HepG2 (cell line): ENCODE measurements around the gene SCAI. TPM values are rescaled to one million over a fixed set of nuclear protein-coding genes. Genes with fewer than 3 reads are reported as not detected.

Source experiments
- AHR ChIP-seq: IDR thresholded peaks from 2 replicates; pipeline ENCODE4 v1.6.1; 2018; ENCODE audit warnings: missing genetic modification reagents, missing compliant biosample characterization
- ARID5B ChIP-seq: IDR thresholded peaks from 2 replicates; pipeline ENCODE4 v1.4.0; 2020; ENCODE audit warnings: mild to moderate bottlenecking, missing genetic modification reagents
- CHD4 ChIP-seq: fragments of 200-600 bp; sonication (generic); IDR thresholded peaks from 2 replicates; pipeline ENCODE4 v1.7.0; 2017; ENCODE audit warnings: mild to moderate bottlenecking, low read length, borderline replicate concordance
- EP300 ChIP-seq, 3 experiments: sonication (generic) in 1 of 3; formaldehyde crosslinking in 1 of 3; IDR thresholded peaks; 2 replicates each; pipeline versions ENCODE4 v1.5.1 to v1.6.1; 2011 to 2020; ENCODE audit warnings: low read depth in 2 of 3, low read length in 2 of 3, borderline replicate concordance in 1 of 3, improper control_type of control experiment in 1 of 3, mild to moderate bottlenecking in 1 of 3, missing genetic modification reagents in 1 of 3, moderate library complexity in 1 of 3
- FLYWCH1 ChIP-seq: sonication (generic); formaldehyde crosslinking; IDR thresholded peaks from 2 replicates; pipeline ENCODE4 v1.8.1; 2023; ENCODE audit warnings: mild to moderate bottlenecking, missing genetic modification reagents
- HDAC2 ChIP-seq: sonication (generic); formaldehyde crosslinking; IDR thresholded peaks from 2 replicates; pipeline ENCODE4 v1.4.0; 2020; ENCODE audit warnings: missing genetic modification reagents
- IRF2 ChIP-seq: IDR thresholded peaks from 2 replicates; pipeline ENCODE4 v1.6.1; 2018; ENCODE audit warnings: missing genetic modification reagents, missing compliant biosample characterization
- KLF16 ChIP-seq, 2 experiments: sonication (generic) in 1 of 2; formaldehyde crosslinking in 1 of 2; IDR thresholded peaks; 2 replicates each; pipeline versions ENCODE4 v1.6.1 to v1.8.0; 2016 to 2023; ENCODE audit warnings: missing genetic modification reagents in 2 of 2, missing compliant biosample characterization in 1 of 2
- MIER3 ChIP-seq: IDR thresholded peaks from 2 replicates; pipeline ENCODE4 v1.6.1; 2016; ENCODE audit warnings: missing compliant biosample characterization, borderline replicate concordance
- NCOR1 ChIP-seq: fragments of 200-600 bp; sonication (generic); IDR thresholded peaks from 2 replicates; pipeline ENCODE4 v1.7.0; 2017; ENCODE audit warnings: antibody characterized with exemption, low read length, borderline replicate concordance
- PBX2 ChIP-seq: IDR thresholded peaks from 2 replicates; pipeline ENCODE4 v1.6.1; 2016; ENCODE audit warnings: control low read depth
- SALL1 ChIP-seq: sonication (generic); formaldehyde crosslinking; IDR thresholded peaks from 2 replicates; pipeline ENCODE4 v1.8.0; 2022; ENCODE audit warnings: mild to moderate bottlenecking, missing genetic modification reagents
- SAP130 ChIP-seq: IDR thresholded peaks from 2 replicates; pipeline ENCODE4 v1.6.1; 2016; ENCODE audit warnings: low read depth
- SNAI1 ChIP-seq: sonication (generic); formaldehyde crosslinking; IDR thresholded peaks from 2 replicates; pipeline ENCODE4 v1.5.0; 2020; ENCODE audit warnings: mild to moderate bottlenecking, missing genetic modification reagents, borderline replicate concordance
- SOX13 ChIP-seq, 3 experiments: fragments of 450-650 bp in 1 of 3; sonication (generic) in 1 of 3; formaldehyde crosslinking in 1 of 3; IDR thresholded peaks in 2 of 3; conservative IDR thresholded peaks in 1 of 3; 2 replicates each; pipeline versions ENCODE4 v1.5.0 to v1.6.1; 2016 to 2020; ENCODE audit warnings: antibody characterized with exemption in 1 of 3, mild to moderate bottlenecking in 1 of 3, missing compliant biosample characterization in 1 of 3, missing genetic modification reagents in 1 of 3, moderate library complexity in 1 of 3
- THAP11 ChIP-seq: IDR thresholded peaks from 2 replicates; pipeline ENCODE4 v1.6.1; 2016; ENCODE audit warnings: missing biosample characterization, missing genetic modification reagents
- ZNF24 ChIP-seq: fragments of 450-650 bp; IDR thresholded peaks from 2 replicates; pipeline ENCODE4 v1.6.1; 2017; ENCODE audit warnings: antibody characterized with exemption, mild to moderate bottlenecking
- ZNF350 ChIP-seq: sonication (generic); formaldehyde crosslinking; IDR thresholded peaks from 2 replicates; pipeline ENCODE4 v1.4.0; 2020; ENCODE audit warnings: mild to moderate bottlenecking, low read depth, missing genetic modification reagents, borderline replicate concordance
- ZNF362 ChIP-seq: sonication (generic); formaldehyde crosslinking; IDR thresholded peaks from 2 replicates; pipeline ENCODE4 v1.4.0; 2020; ENCODE audit warnings: missing genetic modification reagents, mild to moderate bottlenecking, borderline replicate concordance
- ZNF552 ChIP-seq: sonication (generic); formaldehyde crosslinking; IDR thresholded peaks from 2 replicates; pipeline ENCODE4 v1.9.0; 2022; ENCODE audit warnings: missing genetic modification reagents, mild to moderate bottlenecking, borderline replicate concordance
- ZNF577 ChIP-seq: sonication (generic); formaldehyde crosslinking; IDR thresholded peaks from 2 replicates; pipeline ENCODE4 v1.4.0; 2020; ENCODE audit warnings: mild to moderate bottlenecking, low read depth, missing genetic modification reagents, borderline replicate concordance
- ZNF777 ChIP-seq: sonication (generic); formaldehyde crosslinking; IDR thresholded peaks from 2 replicates; pipeline ENCODE4 v1.4.0; 2020; ENCODE audit warnings: missing genetic modification reagents
- polyA plus RNA-seq, 8 experiments: library from polyadenylated mRNA; depleted of rRNA in 3 of 8; stranded (reverse) in 7 of 8; unstranded in 1 of 8; fragments of >200 nt; fragmentation: Illumina TruSeq in 4 of 8; extraction: Trizol in 4 of 8; gene quantifications; 2 replicates each; pipeline versions ENCODE4 v1.2.1 to v1.2.3, GENCODE V29; 2011 to 2016; ENCODE audit warnings: low read depth in 4 of 8, missing spikeins in 1 of 8, mixed read lengths in 1 of 8; ENCODE audit not compliant: insufficient read depth in 1 of 8
- total RNA-seq, 5 experiments: library from RNA; depleted of rRNA; stranded (reverse); fragments of >200 nt; fragmentation: Illumina TruSeq; extraction: Trizol; gene quantifications; 2 replicates each; pipeline ENCODE4 v1.2.3, GENCODE V29; 2016; ENCODE audit warnings: low read depth in 1 of 5

SCAI gene
- total and polyA plus RNA-seq, 2 of the 13 experiments (the other 11 are each of a cell fraction or from before 2014, with no cell fraction given) = 4.4 to 8.4 TPM

- TF ChIP-seq SALL1 (peak; percentile 76), SAP130 (CRISPR knock-in tag) (peak; percentile 70), ARID5B (CRISPR knock-in tag) (peak; percentile 86), MIER3 (peak; percentile 79; the same call in 1 of the 2 replicates), KLF16 (CRISPR knock-in tag; IDR thresholded peaks at IDR 0.05) (peak in 1 of 2 experiments; percentile 66; a peak in 1 of 4 replicates), SNAI1 (no peak), FLYWCH1 (CRISPR knock-in tag) (no peak), NCOR1 (peak; percentile 77; the same call in 1 of the 2 replicates), THAP11 (CRISPR knock-in tag) (peak; percentile 70), SOX13 (IDR thresholded peaks at IDR 0.05) (no peak), SOX13 (CRISPR knock-in tag; conservative IDR thresholded peaks at IDR 0.05 in 1 of 2, IDR thresholded peaks at IDR 0.05 in 1 of 2) (peak in 1 of 2 experiments; percentile 48; a peak in 1 of 4 replicates), HDAC2 (CRISPR knock-in tag) (peak; percentile 43; the same call in 1 of the 2 replicates), ZNF350 (CRISPR knock-in tag) (peak; percentile 49; the same call in 1 of the 2 replicates), EP300 (IDR thresholded peaks at IDR 0.05; ENCODE audit: low read depth in 2 of 2, low read length in 2 of 2) (peak; percentile 66 to 74; a peak in 2 of 4 replicates), EP300 (CRISPR knock-in tag; IDR thresholded peaks at IDR 0.05; ENCODE audit: borderline replicate concordance) (peak; percentile 52; the same call in 1 of the 2 replicates), PBX2 (CRISPR knock-in tag) (peak; percentile 57), ZNF577 (CRISPR knock-in tag) (no peak), ZNF24 (peak; percentile 68), CHD4 (peak; percentile 82; the same call in 1 of the 2 replicates), IRF2 (CRISPR knock-in tag) (peak; percentile 34; the same call in 1 of the 2 replicates), ZNF777 (CRISPR knock-in tag) (no peak), ZNF362 (peak; percentile 99), ZNF552 (CRISPR knock-in tag) (no peak), AHR (CRISPR knock-in tag) (no peak)
Measured at GRCh38 chr9:124897570-124898460, 245.5 kb downstream of the SCAI start (continued).
